Stimulated activated CD4-positive, alpha-beta T cell treated with anti-CD3 and anti-CD28 coated beads, Interleukin-4, amount 100 ng/mL, for 1 hour (primary cell): ENCODE data around the gene PTRH2.
"Not testable (repeated sequence)": the region's sequence is repeated elsewhere in the genome, so short reads cannot be mapped to it uniquely, and the experiment has no call there.

Experiments used
- DNase-seq: peaks from one replicate; pipeline ENCODE4 v3.0.0-alpha.2; 2020

Gene PTRH2

GRCh38 chr17:59666235-59666634 is 41.0 kb downstream of the PTRH2 start:
- DNase-seq = no peak

GRCh38 chr17:59656624-59657023 is 50.6 kb downstream of the PTRH2 start:
- DNase-seq = not testable (repeated sequence)

GRCh38 chr17:59652119-59652518 is 55.1 kb downstream of the PTRH2 start:
- DNase-seq = no peak

- DNase-seq = no peak
These were observed 55.9 kb downstream of the PTRH2 start for GRCh38 chr17:59651346-59651745.

GRCh38 chr17:59650642-59651041 is 56.6 kb downstream of the PTRH2 start:
- no peak for DNase-seq

- DNase-seq = no peak
These were observed 57.3 kb downstream of the PTRH2 start for GRCh38 chr17:59649886-59650285.
